IPS-15b (cell line): ENCODE results near the gene OR4D10.
"Not testable (repeated sequence)": the region's sequence is repeated elsewhere in the genome, so short reads cannot be mapped to it uniquely, and the experiment has no call there.

ENCODE experiments used
- H3K27me3 ChIP-seq: one replicate; pipeline ENCODE4 v1.6.1; 2013; ENCODE audit warnings: low read length; ENCODE audit not compliant: control insufficient read depth, insufficient read depth
- H3K36me3 ChIP-seq: one replicate; pipeline ENCODE4 v1.6.1; 2013; ENCODE audit warnings: low read length; ENCODE audit not compliant: control insufficient read depth, insufficient read depth
- H3K4me1 ChIP-seq: one replicate; pipeline ENCODE4 v1.6.1; 2013; ENCODE audit warnings: mild to moderate bottlenecking, low read length; ENCODE audit not compliant: control insufficient read depth, insufficient read depth
- H3K4me3 ChIP-seq: one replicate; pipeline ENCODE4 v1.5.1; 2013; ENCODE audit warnings: low read depth, low read length
- H3K9ac ChIP-seq: one replicate; pipeline ENCODE4 v1.6.1; 2013; ENCODE audit warnings: low read depth, mild to moderate bottlenecking, low read length
- H3K9me3 ChIP-seq: one replicate; pipeline ENCODE4 v1.6.1; 2013; ENCODE audit warnings: mild to moderate bottlenecking, low read length; ENCODE audit not compliant: control insufficient read depth, insufficient read depth

Gene OR4D10

DNA sequence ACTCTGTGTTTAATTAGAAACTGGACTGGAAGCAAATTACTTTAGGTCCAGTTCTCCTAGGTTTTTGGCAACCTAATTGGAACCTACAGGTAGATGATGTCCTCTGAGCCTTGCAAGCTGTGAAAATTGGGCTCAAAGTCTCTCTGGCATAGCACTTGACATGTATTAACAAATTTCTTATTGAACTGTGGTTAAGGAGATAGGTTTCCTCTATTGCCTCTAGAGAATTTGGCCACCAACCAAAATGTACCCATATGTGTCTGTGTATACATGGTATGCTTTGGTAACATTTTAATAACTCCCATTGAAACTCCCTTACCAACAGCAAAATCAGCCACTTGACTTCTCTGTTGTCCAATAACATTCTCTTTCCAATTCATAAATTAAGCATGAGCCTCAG lies at the start of gene OR4D10:
Gene OR4D10 (plus strand): TSS at position 301 of the 400 bp plus-strand sequence. CDS start 4,115 bp downstream, outside the sequence.
- Histone ChIP-seq H3K9me3 (no peaks in the 10 kb centered on the region), H3K4me3 (no peak within 1 kb of the TSS), H3K36me3 (no peaks in the 10 kb centered on the region), H3K9ac (no peak within 1 kb of the TSS), H3K27me3 (no peaks in the 10 kb centered on the region), H3K4me1 (no peaks in the 10 kb centered on the region)

DNA sequence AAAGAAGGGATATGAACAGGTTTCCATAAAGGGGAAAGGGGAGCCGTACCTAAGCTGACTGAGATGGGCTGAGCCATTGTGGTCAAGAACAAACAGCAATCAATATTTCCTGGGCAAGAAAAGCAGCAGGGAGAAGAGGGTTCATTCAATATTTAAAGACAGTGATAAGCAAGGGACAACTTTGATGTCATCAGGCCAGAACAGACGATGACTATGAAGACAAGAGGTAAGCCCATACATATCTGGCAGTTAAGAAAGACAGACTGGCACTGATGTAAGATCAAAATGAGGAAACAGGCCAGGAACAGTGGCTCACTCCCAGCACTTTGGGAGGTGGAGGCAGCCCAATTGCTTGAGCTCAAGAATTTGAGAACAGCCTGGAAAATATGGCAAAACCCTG lies 49.3 kb upstream of the OR4D10 start:
- no peaks in the 10 kb centered on the region for H3K9me3 ChIP-seq
- no peaks in the 10 kb centered on the region for H3K36me3 ChIP-seq
- no peaks in the 10 kb centered on the region for H3K27me3 ChIP-seq
- no peak overlapping the region for H3K9ac ChIP-seq
- H3K4me1 ChIP-seq, result peaks cover 16% of the 10 kb centered on the region
- no peak overlapping the region for H3K4me3 ChIP-seq

DNA sequence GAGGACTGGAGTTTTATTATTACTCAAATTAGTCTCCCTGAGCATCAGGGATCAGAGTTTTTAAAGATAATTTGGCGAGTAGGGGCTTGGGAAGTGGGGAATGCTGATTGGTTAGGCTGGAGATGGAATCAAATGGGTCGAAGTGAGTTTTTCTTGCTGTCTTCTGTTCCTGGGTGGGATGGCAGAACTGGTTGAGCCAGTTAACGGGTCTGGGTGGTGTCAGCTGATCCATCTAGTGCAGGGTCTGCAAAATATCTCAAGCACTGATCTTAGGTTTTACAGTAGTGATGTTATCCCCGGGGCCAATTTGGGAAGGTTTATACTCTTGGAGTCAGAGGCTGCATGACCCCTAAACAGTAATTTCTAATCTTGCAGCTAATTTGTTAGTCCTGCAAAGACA lies 48.0 kb upstream of the OR4D10 start:
- Histone ChIP-seq H3K4me3 (no peak overlapping the region), H3K9me3 (no peaks in the 10 kb centered on the region), H3K27me3 (no peaks in the 10 kb centered on the region), H3K36me3 (no peaks in the 10 kb centered on the region), H3K4me1 (peaks cover 16% of the 10 kb centered on the region), H3K9ac (no peak overlapping the region)

DNA sequence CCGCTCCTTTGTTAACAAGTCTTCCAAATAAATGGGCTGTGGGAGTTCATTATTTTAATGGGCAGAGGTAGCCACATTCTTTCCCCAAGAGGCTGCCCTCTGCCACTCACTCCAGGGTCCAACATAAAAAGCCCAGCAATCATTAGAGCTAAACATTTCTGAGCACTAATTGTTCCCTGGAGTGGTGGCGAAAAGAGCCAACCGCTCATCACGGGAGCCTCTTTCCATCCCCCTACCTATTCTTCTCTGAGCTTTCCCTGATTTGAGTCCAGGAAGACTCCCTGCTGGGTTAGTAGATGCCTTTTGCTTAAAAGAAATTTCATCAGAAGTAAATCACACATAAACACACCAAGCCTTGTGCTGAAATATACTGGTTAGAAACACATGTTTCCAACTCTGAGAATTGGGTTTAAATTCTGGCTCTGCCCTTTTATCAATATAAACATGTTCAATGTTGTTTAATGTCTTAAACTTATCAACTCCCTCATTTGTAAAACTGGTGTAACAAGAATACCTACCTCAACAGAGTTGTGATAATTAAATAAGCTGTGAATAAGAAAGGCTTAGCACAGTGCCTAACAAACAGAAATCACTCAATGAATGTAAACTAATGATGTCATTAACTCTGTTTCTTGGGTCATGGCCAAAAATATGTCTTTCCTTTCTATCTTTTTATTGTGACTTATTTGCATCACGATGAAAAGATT lies 46.6 kb upstream of the OR4D10 start, which contains the start of gene OR5A2:
Gene OR5A2 (minus strand): TSS at position 53 of the 707 bp plus-strand sequence. CDS start 3,460 bp downstream, outside the sequence.
- H3K4me3 ChIP-seq, result peak within 1 kb of the TSS; percentile 2
- H3K36me3 ChIP-seq, result no peaks in the 10 kb centered on the region
- H3K9ac ChIP-seq, result no peak within 1 kb of the TSS
- H3K27me3 ChIP-seq, result no peaks in the 10 kb centered on the region
- peaks cover 16% of the 10 kb centered on the region for H3K4me1 ChIP-seq
- H3K9me3 ChIP-seq, result no peaks in the 10 kb centered on the region

DNA sequence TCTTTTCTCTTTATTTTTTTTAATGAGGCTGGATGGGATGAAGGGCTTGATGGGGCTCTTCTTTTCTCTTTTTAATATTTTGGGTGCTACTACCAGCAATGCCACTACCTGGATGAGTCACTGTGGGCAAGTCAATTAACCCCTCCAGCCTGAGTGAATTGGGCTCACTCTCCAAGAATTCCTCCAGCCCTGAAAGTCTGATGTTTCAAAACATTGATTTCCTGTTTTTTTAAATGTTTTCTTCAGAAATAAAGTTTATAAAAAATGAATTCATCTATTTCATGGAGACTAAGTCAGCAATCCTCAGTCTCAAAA lies 46.1 kb upstream of the OR4D10 start:
- Histone ChIP-seq H3K4me1 (peaks cover 16% of the 10 kb centered on the region), H3K36me3 (no peaks in the 10 kb centered on the region), H3K9ac (no peak overlapping the region), H3K27me3 (no peaks in the 10 kb centered on the region), H3K9me3 (no peaks in the 10 kb centered on the region), H3K4me3 (no peak overlapping the region)

DNA sequence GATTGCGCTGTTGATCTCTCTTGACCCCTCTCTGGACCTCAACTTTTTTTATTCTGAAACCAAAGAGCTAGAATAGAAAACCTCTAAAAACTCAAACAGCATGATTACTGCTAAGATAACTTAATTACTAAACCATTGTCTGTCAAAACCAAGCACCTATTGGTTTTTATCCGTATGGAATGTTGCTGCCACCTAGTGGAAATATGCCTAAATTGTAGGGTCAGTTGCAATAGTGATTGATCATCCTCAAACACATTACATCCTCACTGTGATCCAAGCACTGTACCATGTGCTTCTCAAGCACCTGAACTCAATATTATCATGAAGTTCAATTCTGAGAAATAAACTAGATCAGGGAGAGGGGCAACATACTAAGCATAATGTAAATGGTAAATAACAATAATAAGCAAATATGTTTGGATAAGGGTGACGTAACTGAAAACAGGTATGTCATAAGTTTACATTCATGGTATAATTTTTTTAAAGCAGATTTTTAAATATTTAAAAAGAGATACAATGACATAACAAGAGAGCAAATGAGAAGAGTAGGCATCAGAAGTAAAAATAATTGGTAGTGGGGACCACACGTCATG lies 43.1 kb upstream of the OR4D10 start:
- no peak overlapping the region for H3K4me3 ChIP-seq
- H3K4me1 ChIP-seq, result peaks cover 16% of the 10 kb centered on the region
- no peak overlapping the region for H3K9ac ChIP-seq
- no peaks in the 10 kb centered on the region for H3K9me3 ChIP-seq
- H3K27me3 ChIP-seq, result no peaks in the 10 kb centered on the region
- no peaks in the 10 kb centered on the region for H3K36me3 ChIP-seq

DNA sequence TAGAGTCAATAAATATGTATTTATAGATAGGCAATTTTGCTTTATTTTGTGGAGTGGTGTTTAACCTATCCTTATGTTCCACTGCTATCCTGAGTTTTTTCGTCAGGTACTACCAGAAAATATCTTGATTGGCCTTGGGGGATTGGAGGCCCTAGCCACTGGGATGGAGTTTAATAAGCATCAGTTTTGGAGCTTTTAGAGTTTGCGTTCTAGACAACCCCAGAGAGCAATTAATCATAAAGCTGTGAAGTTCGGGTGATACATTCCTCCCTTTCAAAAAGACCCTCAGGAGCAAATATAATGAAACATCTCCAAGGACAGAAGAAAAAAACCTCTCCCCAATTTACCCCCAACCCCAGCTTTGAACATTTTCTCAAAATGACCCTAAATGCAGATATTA lies 36.9 kb upstream of the OR4D10 start, which contains the start of gene OR5A1:
Gene OR5A1 (plus strand): TSS at position 301 of the 400 bp plus-strand sequence. CDS start 6,700 bp downstream, outside the sequence.
- H3K4me3 ChIP-seq, result no peak within 1 kb of the TSS
- H3K27me3 ChIP-seq, result no peaks in the 10 kb centered on the region
- H3K4me1 ChIP-seq, result peaks cover 3% of the 10 kb centered on the region
- no peaks in the 10 kb centered on the region for H3K36me3 ChIP-seq
- no peaks in the 10 kb centered on the region for H3K9me3 ChIP-seq
- H3K9ac ChIP-seq, result no peak within 1 kb of the TSS

DNA sequence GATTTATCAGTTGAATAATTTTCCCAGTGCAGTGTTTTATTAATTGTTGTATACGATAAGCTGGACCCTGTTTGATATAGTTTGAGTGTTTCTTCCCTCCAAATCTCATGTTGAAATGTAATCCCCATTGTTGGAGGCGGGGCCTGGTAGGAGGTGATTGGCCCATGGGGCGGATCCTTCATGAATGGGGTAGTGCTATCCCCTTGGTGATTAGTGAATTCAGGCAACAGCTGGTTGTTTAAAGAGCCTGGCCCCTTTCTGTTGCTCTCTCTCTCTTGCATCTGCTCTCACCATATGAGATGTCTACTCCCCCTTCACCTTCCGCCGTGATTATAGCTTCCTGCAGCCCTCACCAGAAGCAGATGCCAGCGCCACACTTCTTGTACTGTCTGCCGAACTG lies 35.3 kb upstream of the OR4D10 start:
- Histone ChIP-seq H3K9me3 (no peaks in the 10 kb centered on the region), H3K4me3 (no peak overlapping the region), H3K4me1 (peaks cover 3% of the 10 kb centered on the region), H3K9ac (no peak overlapping the region), H3K27me3 (no peaks in the 10 kb centered on the region), H3K36me3 (no peaks in the 10 kb centered on the region)

DNA sequence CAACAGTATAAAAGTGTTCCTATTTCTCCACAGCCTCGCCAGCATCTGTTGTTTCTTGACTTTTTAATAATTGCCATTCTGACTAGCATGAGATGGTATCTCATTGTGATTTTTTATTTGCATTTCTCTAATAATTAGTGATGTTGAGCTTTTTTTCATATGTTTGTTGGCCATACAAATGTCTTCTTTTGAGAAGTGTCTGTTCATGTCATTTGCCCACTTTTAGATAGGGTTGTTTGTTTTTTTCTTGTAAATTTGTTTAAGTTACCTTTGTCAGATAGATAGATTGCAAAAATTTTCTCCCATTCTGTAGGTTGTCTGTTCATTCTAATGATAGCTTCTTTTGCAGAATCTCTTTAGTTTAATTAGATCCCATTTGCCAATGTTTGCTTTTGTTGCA lies 27.5 kb upstream of the OR4D10 start:
- not testable (repeated sequence) for H3K27me3 ChIP-seq, H3K4me3 ChIP-seq, H3K4me1 ChIP-seq, H3K36me3 ChIP-seq, H3K9me3 ChIP-seq, H3K9ac ChIP-seq

DNA sequence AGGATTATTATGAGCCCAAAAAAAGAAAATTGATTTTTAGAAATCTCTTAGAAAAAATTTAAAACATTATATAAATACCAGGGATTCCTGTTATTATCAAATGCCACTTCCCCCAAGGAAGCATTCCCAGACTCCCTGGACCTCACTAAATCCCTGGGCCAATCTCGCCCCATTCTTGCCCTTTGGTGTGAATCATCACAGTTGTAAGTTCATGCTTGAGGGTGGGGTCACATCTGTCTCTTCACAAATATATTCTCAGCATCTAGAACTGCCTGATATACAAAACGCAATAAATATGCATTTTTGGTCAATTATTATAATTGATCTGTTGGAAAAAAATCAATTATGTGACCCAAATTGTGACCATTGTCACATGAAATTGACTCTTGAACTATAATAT lies 24.6 kb upstream of the OR4D10 start:
- no peaks in the 10 kb centered on the region for H3K9me3 ChIP-seq
- no peaks in the 10 kb centered on the region for H3K36me3 ChIP-seq
- no peak overlapping the region for H3K4me3 ChIP-seq
- H3K4me1 ChIP-seq, result no peaks in the 10 kb centered on the region
- H3K9ac ChIP-seq, result no peak overlapping the region
- H3K27me3 ChIP-seq, result no peaks in the 10 kb centered on the region

DNA sequence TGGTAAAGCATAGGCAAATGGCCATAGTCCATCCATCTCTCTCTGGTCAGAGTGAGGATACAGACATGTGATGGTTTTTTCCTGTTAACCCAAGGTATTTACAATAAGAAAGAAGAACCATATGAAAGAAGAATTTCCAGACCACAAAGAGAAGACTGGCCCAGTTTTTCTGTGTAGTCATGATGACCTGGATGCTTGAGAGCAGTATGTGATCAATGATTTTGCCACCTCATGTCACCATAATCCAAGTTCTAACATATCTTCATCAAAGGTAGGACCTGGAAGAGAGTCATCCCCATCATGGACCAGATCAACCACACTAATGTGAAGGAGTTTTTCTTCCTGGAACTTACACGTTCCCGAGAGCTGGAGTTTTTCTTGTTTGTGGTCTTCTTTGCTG lies 16.5 kb upstream of the OR4D10 start, which contains the start of gene OR4D6:
Gene OR4D6 (plus strand): TSS at position 301 of the 400 bp plus-strand sequence. CDS start 0 bp downstream, at position 301.
- H3K4me3 ChIP-seq, result no peak within 1 kb of the TSS
- no peaks in the 10 kb centered on the region for H3K9me3 ChIP-seq
- H3K36me3 ChIP-seq, result no peaks in the 10 kb centered on the region
- no peaks in the 10 kb centered on the region for H3K27me3 ChIP-seq
- no peaks in the 10 kb centered on the region for H3K4me1 ChIP-seq
- no peak within 1 kb of the TSS for H3K9ac ChIP-seq

DNA sequence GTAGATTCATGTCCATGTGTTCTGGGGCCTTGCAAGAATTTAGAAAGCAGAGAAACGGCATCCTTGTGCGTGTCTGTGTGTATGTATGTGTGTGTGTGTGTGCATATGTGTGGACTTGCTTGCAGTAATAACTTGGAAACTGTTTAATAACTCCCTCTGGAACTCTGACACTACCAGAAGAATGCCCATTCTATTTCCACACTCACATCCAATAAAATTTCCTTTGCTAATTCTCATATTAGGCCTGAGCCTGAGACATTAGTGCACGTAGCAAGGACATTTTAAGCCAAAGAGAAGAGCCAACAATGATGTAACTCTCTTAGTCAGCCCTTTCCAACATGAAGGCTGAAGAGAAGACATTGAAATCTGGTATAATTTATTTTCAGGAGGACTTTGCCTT lies 13.2 kb upstream of the OR4D10 start:
- Histone ChIP-seq H3K36me3 (no peaks in the 10 kb centered on the region), H3K27me3 (no peaks in the 10 kb centered on the region), H3K4me1 (no peaks in the 10 kb centered on the region), H3K9ac (no peak overlapping the region), H3K9me3 (no peaks in the 10 kb centered on the region), H3K4me3 (no peak overlapping the region)
